NB4 (cell line): ENCODE data around the gene KLHL3.

Experiments
- MYC ChIP-seq: IDR thresholded peaks from 2 replicates; pipeline ENCODE4 v1.6.1; 2011; ENCODE audit warnings: low read depth, low read length
- POLR2A ChIP-seq: IDR thresholded peaks from 2 replicates; pipeline ENCODE4 v1.6.1; 2011; ENCODE audit warnings: mild to moderate bottlenecking; ENCODE audit not compliant: insufficient read length; ENCODE audit errors: extremely low read depth
- TF ChIP-seq, protein P1 (sequence below): IDR thresholded peaks from one replicate; pipeline ENCODE4 v1.5.1; 2012; ENCODE audit warnings: low read depth, low read length
- TF ChIP-seq, protein P2 (sequence below): IDR thresholded peaks from 2 replicates; pipeline ENCODE4 v1.6.1; 2011; ENCODE audit warnings: low read depth, low read length

DNA sequence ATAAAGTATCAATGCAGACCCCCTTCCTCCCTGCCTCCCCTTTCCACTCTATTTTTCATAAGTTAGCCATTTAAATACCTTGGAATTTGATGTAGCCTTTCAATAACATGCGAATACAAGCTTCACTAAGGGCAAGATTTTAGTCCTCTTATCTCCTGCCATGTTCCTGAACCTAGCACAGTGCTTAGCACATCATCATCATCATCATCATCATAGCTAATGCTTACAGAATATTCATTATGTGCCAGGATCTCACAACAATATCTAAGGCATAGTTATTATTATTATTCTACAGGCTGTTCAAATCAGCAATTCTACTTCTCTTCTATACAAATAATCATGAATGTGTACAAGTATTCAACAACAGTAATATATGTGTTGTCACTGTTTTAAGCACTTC lies 20.4 kb downstream of the KLHL3 start:
- TF ChIP-seq, protein P1, sequence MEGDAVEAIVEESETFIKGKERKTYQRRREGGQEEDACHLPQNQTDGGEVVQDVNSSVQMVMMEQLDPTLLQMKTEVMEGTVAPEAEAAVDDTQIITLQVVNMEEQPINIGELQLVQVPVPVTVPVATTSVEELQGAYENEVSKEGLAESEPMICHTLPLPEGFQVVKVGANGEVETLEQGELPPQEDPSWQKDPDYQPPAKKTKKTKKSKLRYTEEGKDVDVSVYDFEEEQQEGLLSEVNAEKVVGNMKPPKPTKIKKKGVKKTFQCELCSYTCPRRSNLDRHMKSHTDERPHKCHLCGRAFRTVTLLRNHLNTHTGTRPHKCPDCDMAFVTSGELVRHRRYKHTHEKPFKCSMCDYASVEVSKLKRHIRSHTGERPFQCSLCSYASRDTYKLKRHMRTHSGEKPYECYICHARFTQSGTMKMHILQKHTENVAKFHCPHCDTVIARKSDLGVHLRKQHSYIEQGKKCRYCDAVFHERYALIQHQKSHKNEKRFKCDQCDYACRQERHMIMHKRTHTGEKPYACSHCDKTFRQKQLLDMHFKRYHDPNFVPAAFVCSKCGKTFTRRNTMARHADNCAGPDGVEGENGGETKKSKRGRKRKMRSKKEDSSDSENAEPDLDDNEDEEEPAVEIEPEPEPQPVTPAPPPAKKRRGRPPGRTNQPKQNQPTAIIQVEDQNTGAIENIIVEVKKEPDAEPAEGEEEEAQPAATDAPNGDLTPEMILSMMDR: no peak
- TF ChIP-seq POLR2A (no peak), MYC (no peak)
- TF ChIP-seq, protein P2, sequence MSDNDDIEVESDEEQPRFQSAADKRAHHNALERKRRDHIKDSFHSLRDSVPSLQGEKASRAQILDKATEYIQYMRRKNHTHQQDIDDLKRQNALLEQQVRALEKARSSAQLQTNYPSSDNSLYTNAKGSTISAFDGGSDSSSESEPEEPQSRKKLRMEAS: no peak
